Glomerular visceral epithelial cell (primary cell): ENCODE results near the gene TTLL10.
A peak's percentile ranks its signal among the peaks of the same experiment; 100 is the strongest.
"Not testable (repeated sequence)": the region's sequence is repeated elsewhere in the genome, so short reads cannot be mapped to it uniquely, and the experiment has no call there.

ENCODE experiments used
- DNase-seq: peaks from one replicate; pipeline ENCODE4 v3.0.0-alpha.2; 2016; ENCODE audit errors: extremely low spot score

The TTLL10 gene

DNA sequence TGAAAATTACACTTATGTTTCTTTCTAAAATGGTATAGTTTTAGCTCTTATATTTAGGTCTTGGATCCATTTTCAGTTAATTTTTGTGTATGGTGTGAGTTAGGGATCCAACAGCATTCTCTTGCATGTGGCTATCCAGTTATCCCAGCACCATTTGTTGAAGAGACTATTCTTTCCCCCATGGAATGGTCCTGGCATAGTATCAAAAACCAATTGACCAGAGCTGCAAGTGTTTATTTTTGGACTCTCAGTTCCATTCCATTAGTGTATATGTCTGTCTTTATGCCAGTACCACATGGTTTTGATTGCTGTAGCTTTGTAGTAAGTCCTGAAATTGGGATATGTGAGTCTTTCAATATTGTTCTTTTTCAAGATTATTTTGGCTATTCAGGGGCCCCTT is 14.3 kb downstream of the TTLL10 start:
- no peak for DNase-seq

DNA sequence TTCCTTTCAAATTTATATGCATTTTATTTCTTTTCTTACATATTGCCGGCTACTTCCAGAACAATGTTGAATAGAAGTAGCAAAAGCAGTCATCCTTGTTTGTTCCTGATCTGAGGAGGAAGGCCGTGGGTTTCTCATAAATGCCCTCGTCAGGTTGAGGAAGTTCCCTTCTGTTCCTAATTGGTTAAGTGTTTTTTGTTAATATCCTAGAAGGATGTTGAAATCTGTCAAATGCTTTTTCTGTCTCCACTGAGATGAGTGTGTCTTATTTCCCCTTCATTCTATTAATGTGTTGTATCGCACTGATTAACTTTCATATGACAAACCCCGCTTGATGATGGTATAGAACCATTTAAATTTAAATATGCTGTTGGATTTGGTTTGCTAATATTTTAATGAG is 15.4 kb downstream of the TTLL10 start:
- no peak for DNase-seq

DNA sequence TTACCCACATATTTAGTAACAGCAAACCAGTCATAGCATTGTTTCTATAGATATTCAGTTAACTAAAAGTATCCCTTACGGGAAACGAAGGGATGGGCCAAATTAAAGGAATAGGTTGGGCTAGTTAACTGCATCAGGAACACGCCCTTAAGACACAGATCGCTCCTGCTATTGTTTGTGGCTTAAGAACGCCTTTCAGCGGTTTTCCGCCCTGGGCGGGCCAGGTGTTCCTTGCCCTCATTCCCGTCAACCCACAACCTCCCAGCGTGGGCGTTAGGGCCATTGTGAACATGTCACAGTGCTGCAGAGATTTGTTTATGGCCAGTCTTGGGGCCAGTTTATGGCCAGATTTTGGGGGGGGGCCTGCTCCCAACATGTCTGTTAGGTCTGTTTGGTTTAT is 18.1 kb downstream of the TTLL10 start:
- DNase-seq, result no peak

- DNase-seq, result no peak
Observed at GRCh38 chr1:1194723-1195122, 21.0 kb downstream of the TTLL10 start.

GRCh38 chr1:1195726-1196125 is 22.0 kb downstream of the TTLL10 start:
- not testable (repeated sequence) for DNase-seq

GRCh38 chr1:1196431-1197187 is 22.9 kb downstream of the TTLL10 start:
- no peak for DNase-seq

DNA sequence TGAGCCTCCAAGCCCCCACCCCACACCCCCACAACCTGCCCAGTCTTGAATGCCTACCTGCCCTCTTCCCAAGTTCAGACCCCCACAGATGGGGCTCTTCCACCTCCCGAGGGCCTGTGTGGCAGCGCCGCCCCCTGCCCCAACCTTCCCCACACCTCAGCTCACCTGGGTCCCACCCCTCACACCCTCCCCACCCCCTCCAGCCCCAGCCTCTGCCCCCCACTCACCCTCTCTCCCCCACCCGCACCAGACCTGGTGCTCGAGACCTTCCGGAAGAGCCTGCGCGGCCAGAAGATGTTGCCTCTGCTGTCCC is 23.5 kb downstream of the TTLL10 start:
- DNase-seq, result no peak

GRCh38 chr1:1197551-1198422 is 24.1 kb downstream of the TTLL10 start:
- no peak for DNase-seq

DNA sequence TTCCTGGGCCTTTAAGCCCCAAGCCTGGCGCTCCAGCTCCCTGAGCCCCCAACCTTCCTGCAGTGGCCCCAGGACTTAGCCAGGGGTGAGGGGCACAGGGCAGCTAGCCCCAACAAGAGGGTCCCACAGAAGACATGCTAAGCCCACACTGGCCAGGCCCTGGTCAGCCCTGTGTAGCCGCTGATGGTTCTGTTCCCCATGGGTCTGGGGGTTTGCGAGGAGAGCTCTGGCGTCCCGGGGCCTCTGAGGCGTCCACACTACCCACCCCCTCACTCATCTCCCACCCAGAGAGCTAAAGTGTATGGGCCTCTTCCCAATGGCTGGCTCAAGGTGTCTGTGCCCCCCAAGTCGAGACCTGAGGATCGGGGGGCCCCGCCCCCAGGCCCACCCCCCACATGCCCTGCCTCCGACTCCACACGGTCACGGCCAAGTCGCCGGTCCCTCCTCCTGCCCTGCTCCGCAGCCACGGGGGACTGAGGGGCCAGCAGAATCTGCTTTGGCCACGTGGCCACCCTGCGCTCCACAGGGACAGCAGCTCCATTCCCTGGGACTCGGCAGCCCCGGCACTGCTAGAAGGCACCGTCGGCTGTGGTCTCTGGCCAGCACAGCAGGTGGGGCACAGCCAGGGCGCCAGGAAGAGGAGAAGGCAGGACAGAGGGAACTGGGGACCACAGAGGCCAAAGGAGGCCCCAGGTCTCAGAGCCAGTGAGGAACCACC is 24.9 kb downstream of the TTLL10 start:
- no peak for DNase-seq

DNA sequence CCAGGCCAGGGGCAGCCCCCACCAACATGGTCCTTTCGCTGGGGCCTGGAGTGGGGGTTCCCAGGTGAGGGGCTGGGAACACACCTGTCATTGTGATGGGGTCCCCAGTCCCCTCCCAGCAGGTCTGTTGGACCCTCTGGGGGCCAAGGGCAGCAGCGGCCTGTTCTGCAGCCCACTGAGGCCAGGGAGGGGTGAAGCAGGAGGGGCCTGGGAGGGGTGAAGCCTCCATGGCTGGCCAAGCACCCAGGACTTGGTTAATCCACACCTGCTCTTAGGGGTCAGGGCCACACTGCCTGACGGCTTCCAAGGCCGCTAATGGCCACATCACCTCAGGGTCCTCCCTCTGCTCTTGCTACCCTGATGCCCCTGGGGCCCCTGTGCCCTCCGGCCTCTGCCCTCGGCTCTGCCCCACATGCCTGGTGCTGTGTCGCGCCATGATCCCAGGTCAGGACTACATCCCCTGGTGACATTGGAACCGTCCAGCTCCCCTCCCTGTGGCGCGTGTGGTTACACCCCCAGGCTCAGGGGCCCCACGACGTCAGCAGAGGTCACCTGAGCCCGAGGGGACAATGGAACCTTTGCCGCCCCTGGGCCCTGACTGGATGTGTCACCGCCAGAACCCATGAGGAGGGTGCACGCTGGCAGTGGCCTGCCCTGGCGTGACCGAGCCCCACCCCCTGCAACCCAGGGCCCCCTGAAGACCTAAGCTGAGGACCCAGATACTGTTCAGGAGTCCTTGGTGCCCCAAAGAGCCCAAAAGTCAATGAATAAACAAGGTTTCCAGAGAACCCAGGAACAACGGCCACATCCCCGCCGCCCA is 25.7 kb downstream of the TTLL10 start:
- DNase-seq, result no peak

- no peak for DNase-seq
Observed at GRCh38 chr1:1199961-1200875, 26.5 kb downstream of the TTLL10 start.

- peak; percentile 40 for DNase-seq
Observed at GRCh38 chr1:1200876-1201810, 27.5 kb downstream of the TTLL10 start.

- no peak for DNase-seq
Observed at GRCh38 chr1:1202831-1203560, 29.3 kb downstream of the TTLL10 start.

DNA sequence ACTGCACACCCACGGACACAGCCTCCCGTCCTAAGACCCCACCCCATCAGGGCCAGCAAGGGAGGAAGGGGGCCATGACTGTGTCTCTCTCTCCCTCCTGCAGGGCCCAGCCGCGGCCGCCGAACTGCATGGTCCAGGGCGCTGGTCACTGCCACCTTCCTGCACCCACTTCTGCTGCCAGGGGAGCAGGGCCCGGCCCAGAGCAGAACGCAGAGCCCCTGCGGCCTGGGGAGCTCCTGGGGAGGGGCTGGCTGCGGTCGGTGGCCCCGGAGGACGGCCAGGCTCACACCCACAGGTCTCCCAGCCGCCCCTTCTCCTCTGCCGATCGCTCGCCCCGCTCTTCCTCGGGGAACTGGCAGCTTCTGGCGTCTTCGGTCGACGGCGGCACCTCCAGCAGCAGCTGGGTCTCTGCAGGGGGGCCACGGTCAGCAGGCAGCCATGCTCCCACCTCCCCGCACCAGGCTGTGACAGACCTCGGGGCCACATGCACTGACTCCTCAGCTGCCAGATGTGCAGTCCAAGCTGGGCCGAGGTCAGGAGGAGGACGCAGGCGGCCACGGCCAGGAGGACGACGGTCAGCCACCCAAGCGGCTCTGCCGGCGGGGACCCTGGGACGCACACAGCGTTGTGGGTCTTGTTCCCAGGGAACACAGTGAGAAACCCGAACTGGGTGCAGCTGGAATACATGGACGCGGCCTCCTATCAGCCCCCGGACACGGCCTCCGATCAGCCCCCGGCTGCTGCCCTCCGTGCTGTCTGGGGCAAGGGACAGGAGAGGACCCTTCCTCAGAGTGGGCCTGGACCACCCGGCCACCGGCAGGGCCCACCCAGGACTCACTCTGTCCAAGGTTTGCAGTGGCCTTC is 30.1 kb downstream of the TTLL10 start:
- no peak for DNase-seq

GRCh38 chr1:1204425-1204920 is 30.8 kb downstream of the TTLL10 start:
- no peak for DNase-seq

DNA sequence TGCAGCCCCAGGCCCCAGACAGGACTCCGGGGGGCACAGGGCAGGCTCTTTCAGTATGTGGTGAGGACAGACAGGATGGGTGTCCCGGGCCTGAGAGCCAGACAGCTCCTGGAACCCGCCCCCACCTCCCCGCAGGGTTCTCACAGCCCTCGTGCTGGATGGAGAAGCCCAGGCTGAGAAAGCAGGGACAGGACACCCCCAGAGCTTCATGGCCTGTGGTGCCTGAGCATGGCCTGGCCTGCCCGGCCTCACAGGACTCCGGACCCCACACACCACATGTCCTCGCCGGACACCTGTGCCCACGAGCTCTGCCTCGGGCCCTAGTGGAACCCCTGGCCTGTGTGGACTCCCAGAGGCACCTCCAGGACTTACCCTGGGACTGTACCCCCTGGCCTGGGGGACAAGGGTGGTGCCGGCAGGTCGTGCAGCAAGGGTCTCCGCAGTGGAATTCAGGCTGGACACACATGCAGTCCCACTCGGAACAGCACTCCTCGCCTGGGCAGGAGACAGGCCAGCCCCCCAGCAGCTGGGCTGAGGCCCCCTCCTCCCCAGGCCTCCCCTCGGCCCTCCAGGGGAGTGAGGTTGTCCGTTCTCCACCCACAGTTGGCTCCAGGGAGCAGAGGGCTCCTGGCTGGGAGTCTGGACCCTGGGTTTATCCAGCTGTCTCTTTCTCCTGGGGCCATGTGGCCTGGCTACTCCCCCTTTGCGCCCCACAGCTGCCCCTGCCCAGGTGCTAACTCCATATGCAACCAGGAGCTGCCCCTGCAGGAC is 31.5 kb downstream of the TTLL10 start:
- DNase-seq, result no peak
